K562 (cell line): Measurements from ENCODE around the gene APPBP2.

Source experiments
- CREM ChIP-seq: IDR thresholded peaks from 2 replicates; pipeline ENCODE4 v1.6.1; 2014; ENCODE audit warnings: antibody characterized with exemption, low read depth
- ETV6 ChIP-seq, 3 experiments: fragments of 150-350 bp in 1 of 3; sonication (generic) in 1 of 3; formaldehyde crosslinking in 1 of 3; IDR thresholded peaks; 2 replicates each; pipeline versions ENCODE4 v1.6.1 to v1.8.0; 2014 to 2022; ENCODE audit warnings: borderline replicate concordance in 2 of 3, low read depth in 2 of 3, antibody characterized with exemption in 1 of 3, low read length in 1 of 3, mild to moderate bottlenecking in 1 of 3, missing genetic modification reagents in 1 of 3
- MAX ChIP-seq: sonication (generic); formaldehyde crosslinking; IDR thresholded peaks from 2 replicates; pipeline ENCODE4 v1.9.0; 2022; ENCODE audit warnings: mild to moderate bottlenecking, missing genetic modification reagents
- POLR2AphosphoS5 ChIP-seq: IDR thresholded peaks from 2 replicates; pipeline ENCODE4 v1.6.1; 2011; ENCODE audit warnings: mild to moderate bottlenecking, low read depth, low read length, moderate library complexity; ENCODE audit not compliant: control insufficient read depth, insufficient read depth
- POLR3G ChIP-seq: IDR thresholded peaks from 2 replicates; pipeline ENCODE4 v1.6.1; 2011; ENCODE audit not compliant: insufficient read length, insufficient replicate concordance; ENCODE audit errors: extremely low read depth
- SREBF1 ChIP-seq: fragments of 150-350 bp; IDR thresholded peaks from 2 replicates; pipeline ENCODE4 v1.6.1; 2014; ENCODE audit warnings: antibody characterized with exemption, low read depth, low read length, borderline replicate concordance
- TCF7L2 ChIP-seq: fragments of 150-350 bp; IDR thresholded peaks from 2 replicates; pipeline ENCODE4 v1.6.1; 2016; ENCODE audit warnings: low read depth, mild to moderate bottlenecking, low read length, moderate library complexity
- ZNF766 ChIP-seq: fragments of 200-800 bp; sonication (Bioruptor generic); conservative IDR thresholded peaks from 2 replicates; pipeline ENCODE4 v1.6.1; 2016; ENCODE audit warnings: missing genetic modification characterization, missing compliant biosample characterization
- TF ChIP-seq, protein P1 (sequence below): fragments of 450-650 bp; IDR thresholded peaks from 2 replicates; pipeline ENCODE4 v1.6.1; 2016; ENCODE audit warnings: borderline replicate concordance

DNA sequence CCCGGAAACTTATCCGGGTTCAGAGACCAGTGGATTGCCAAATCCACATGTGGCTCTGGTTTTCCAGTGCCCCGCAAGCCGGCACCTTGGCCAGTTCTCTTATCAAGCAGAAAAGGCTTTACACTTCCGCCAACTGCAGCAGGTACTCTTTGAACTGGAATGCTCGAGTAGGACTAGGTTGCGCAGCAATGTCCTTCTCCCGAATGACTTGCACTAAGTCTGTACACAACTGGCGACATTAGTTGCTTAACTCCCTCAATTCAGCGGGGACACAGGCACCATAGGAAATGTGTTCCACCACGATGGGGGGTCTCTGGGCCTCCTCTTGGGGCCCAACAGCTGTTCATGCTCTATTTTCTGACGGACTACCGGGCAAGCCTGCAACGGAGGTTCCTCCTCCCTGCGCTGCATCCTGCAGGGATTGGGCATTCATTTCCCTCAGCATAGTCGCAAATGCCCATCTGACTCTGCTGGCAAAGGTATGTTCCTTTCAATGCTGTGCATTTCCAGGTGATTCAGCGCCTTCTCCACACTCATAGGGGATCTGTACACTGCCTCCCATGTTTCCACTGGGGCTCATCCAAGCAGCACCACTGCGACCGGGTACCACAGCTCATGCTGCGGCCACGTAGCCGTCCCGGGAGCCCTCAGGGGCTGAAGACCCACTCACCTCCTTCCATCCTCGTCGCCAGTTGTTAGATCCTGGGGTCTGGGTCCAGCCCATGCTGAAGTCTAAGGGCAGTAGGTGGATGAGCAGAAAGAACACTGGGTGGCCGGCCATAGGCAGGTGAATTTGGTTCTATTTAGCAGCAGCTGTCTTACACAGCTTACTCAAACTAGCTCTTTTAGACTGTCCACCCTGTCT is 34.2 kb upstream of the APPBP2 start:
- TF ChIP-seq POLR2AphosphoS5 (no peak), POLR3G (no peak), ETV6 (IDR thresholded peaks at IDR 0.05; ENCODE audit: borderline replicate concordance in 1 of 2, low read depth in 2 of 2, low read length in 1 of 2) (no peak), ETV6 (CRISPR knock-in tag; IDR thresholded peaks at IDR 0.05; ENCODE audit: borderline replicate concordance) (no peak), MAX (CRISPR knock-in tag) (no peak), TCF7L2 (no peak), ZNF766 (CRISPR knock-in tag) (no peak), SREBF1 (no peak), CREM (no peak)
- TF ChIP-seq, protein P1, sequence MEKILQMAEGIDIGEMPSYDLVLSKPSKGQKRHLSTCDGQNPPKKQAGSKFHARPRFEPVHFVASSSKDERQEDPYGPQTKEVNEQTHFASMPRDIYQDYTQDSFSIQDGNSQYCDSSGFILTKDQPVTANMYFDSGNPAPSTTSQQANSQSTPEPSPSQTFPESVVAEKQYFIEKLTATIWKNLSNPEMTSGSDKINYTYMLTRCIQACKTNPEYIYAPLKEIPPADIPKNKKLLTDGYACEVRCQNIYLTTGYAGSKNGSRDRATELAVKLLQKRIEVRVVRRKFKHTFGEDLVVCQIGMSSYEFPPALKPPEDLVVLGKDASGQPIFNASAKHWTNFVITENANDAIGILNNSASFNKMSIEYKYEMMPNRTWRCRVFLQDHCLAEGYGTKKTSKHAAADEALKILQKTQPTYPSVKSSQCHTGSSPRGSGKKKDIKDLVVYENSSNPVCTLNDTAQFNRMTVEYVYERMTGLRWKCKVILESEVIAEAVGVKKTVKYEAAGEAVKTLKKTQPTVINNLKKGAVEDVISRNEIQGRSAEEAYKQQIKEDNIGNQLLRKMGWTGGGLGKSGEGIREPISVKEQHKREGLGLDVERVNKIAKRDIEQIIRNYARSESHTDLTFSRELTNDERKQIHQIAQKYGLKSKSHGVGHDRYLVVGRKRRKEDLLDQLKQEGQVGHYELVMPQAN = no peak
